Uterus (tissue), 4 donors: ENCODE results near the gene ZNF275. TPM values are rescaled to one million over a fixed set of nuclear protein-coding genes. Genes with fewer than 3 reads are reported as not detected.

Source experiments
- DNase-seq, 2 donors: peaks; one replicate each; pipeline ENCODE4 v3.0.0-alpha.2; 2019 to 2020
- H3K27ac ChIP-seq, 2 donors: fragments of 200-600 bp; sonication (generic); 1 replicate in 1 of 2; 2 replicates in 1 of 2; pipeline ENCODE4 v1.5.1; 2016 to 2018
- H3K27me3 ChIP-seq, 2 donors: fragments of 200-600 bp; sonication (generic); one replicate each; pipeline ENCODE4 v1.5.1; 2018 to 2019; ENCODE audit warnings: control low read depth in 1 of 2
- H3K36me3 ChIP-seq, 2 donors: fragments of 200-600 bp; sonication (generic); one replicate each; pipeline ENCODE4 v1.5.1; 2019; ENCODE audit warnings: control low read depth in 1 of 2
- H3K4me1 ChIP-seq, 2 donors: fragments of 200-600 bp; sonication (generic); one replicate each; pipeline ENCODE4 v1.5.1; 2018 to 2019; ENCODE audit warnings: control low read depth in 1 of 2
- H3K4me3 ChIP-seq, 2 donors: fragments of 200-600 bp; sonication (generic); 1 replicate in 1 of 2; 2 replicates in 1 of 2; pipeline ENCODE4 v1.5.1; 2018 to 2019; ENCODE audit warnings: mild to moderate bottlenecking in 1 of 2
- H3K9me3 ChIP-seq, 2 donors: fragments of 200-600 bp; sonication (generic); one replicate each; pipeline ENCODE4 v1.5.1; 2019; ENCODE audit warnings: control low read depth in 1 of 2
- CTCF ChIP-seq, 4 experiments: fragments of 200-600 bp in 2 of 4; fragments of 450-650 bp in 2 of 4; sonication (generic) in 2 of 4; IDR thresholded peaks; one replicate each; pipeline ENCODE4 v1.5.1; 2016 to 2019; ENCODE audit warnings: antibody characterized with exemption in 4 of 4, mild to moderate bottlenecking in 2 of 4, moderate library complexity in 1 of 4
- POLR2A ChIP-seq, 2 donors: fragments of 450-650 bp; IDR thresholded peaks; one replicate each; pipeline ENCODE4 v1.6.1; 2016; ENCODE audit warnings: antibody characterized with exemption in 2 of 2, mild to moderate bottlenecking in 1 of 2, moderate library complexity in 1 of 2
- intact Hi-C: fragments of 100-400 bp; cut with DNase I; formaldehyde crosslinking; loops from one replicate; pipeline ENCODE4 v1.15.1; 2023; ENCODE audit warnings: low total_unique reads
- total RNA-seq, 4 donors: library from RNA; depleted of rRNA in 3 of 4; stranded (reverse); fragments of >200 nt in 3 of 4; gene quantifications; one replicate each; pipeline versions ENCODE4 v1.1.0 to v1.2.4, GENCODE V29; 2014 to 2023
- donor health status: DM: yes; HTN: yes; CAD: no.

The ZNF275 gene
- total RNA-seq, 4 donors from 2014 or later: 4.9 to 18.3 (median 11.2) TPM

- intact Hi-C loops: no loop called here
- no peaks in the 10 kb centered on the region for H3K36me3 ChIP-seq
- H3K4me3 ChIP-seq: no peak overlapping the region
- no peak for TF ChIP-seq CTCF (IDR thresholded peaks at IDR 0.05)
- TF ChIP-seq POLR2A (IDR thresholded peaks at IDR 0.05): no peak
- no peak for DNase-seq
- no peaks in the 10 kb centered on the region for H3K4me1 ChIP-seq
- no peaks in the 10 kb centered on the region for H3K27me3 ChIP-seq
- no peak overlapping the region for H3K27ac ChIP-seq
- H3K9me3 ChIP-seq: no peaks in the 10 kb centered on the region
These were observed 32.2 kb upstream of the ZNF275 start for GRCh38 chrX:153301746-153302145.

DNA sequence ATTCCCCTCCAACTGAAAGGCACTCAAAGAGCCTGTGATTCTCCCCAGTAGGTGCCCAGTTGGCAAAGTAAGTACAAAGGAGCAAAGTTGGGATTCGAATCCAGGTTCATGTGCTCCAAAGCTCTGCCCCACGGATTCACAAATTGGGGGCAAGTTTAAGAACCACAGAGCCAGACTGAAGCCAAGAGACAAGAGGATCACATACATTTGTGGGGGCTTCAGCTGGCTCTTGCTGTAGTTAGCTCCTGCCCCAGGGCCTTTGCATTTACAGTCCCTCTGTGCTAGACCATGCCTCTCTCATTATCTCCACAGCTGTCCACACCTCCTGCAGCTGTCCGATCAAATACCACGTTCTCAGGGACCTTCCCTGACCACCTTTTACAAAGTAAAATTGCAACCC, 31.2 kb upstream of the ZNF275 start:
- Histone ChIP-seq H3K27me3 (no peaks in the 10 kb centered on the region), H3K36me3 (no peaks in the 10 kb centered on the region), H3K4me3 (no peak overlapping the region), H3K27ac (no peak overlapping the region), H3K4me1 (no peaks in the 10 kb centered on the region), H3K9me3 (no peaks in the 10 kb centered on the region)
- TF ChIP-seq CTCF (IDR thresholded peaks at IDR 0.05) (no peak), POLR2A (IDR thresholded peaks at IDR 0.05) (no peak)
- intact Hi-C loops: no loop called here
- DNase-seq: no peak

GRCh38 chrX:153303276-153304262, 30.4 kb upstream of the ZNF275 start:
- Histone ChIP-seq H3K27ac (no peak overlapping the region), H3K9me3 (no peaks in the 10 kb centered on the region), H3K36me3 (no peaks in the 10 kb centered on the region), H3K4me1 (no peaks in the 10 kb centered on the region), H3K27me3 (no peaks in the 10 kb centered on the region), H3K4me3 (no peak overlapping the region)
- intact Hi-C loops: no loop called here
- no peak for DNase-seq
- TF ChIP-seq CTCF (IDR thresholded peaks at IDR 0.05): no peak
- TF ChIP-seq POLR2A (IDR thresholded peaks at IDR 0.05): no peak

DNA sequence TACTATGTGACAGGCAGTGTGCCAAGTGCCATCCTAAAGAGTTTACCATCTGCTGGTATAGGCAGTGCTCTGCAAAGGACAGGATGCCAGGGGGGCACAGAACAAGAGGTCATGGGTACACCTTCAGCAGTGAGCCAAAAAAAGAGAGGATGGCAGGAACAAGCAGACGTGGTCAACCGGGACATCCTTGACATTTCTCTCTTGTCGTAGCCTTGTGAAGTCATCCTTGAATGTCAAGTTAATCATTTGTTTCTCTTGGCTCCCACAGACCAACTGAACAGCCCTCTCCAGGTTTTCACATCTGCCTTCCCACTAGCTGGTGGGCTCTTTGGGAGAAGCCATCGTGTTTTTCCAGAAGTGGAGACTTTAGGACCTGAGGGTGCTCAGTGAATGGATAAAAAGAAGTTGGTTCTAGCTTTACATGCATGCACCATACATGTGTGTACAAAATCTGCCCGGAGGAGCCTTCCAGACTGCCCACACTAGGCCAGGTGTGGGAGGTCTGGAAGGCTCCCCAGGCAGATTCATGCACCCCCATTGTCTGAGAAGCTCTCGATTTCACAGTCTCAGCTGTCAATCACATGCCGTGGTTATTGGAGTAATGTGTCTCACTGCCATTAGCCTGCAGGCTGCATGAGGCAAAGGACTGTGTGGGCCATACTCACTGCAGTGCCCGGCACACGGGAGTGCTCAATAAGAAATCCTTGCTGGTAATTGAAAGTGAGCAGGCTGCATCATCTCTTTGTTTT, 28.8 kb upstream of the ZNF275 start:
- Histone ChIP-seq H3K36me3 (no peaks in the 10 kb centered on the region), H3K4me1 (no peaks in the 10 kb centered on the region), H3K27ac (no peak overlapping the region), H3K27me3 (no peaks in the 10 kb centered on the region), H3K4me3 (no peak overlapping the region), H3K9me3 (no peaks in the 10 kb centered on the region)
- DNase-seq: no peak
- no peak for TF ChIP-seq POLR2A (IDR thresholded peaks at IDR 0.05)
- no peak for TF ChIP-seq CTCF (IDR thresholded peaks at IDR 0.05)
- intact Hi-C loops: no loop called here

DNA sequence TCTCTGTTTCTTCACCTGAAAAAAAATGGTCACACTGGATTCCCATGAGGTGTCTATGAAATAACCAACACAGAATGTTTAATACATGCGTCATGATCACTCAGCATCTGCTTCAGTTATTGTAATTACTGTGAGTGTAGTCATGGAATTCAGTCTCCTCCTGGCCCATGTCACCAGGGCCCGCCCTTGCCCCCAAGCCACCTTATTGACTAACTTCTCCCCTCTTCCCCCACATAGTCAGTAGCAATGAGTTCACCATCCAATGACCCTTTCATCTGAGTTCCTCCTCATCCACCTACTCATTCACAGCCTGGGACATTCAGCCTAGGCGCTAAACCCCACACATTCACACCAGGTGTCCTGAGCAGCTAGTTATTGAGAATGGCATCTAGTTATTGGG, 28.0 kb upstream of the ZNF275 start:
- no peak for DNase-seq
- Histone ChIP-seq H3K4me1 (no peaks in the 10 kb centered on the region), H3K27ac (no peak overlapping the region), H3K9me3 (no peaks in the 10 kb centered on the region), H3K4me3 (no peak overlapping the region), H3K27me3 (no peaks in the 10 kb centered on the region), H3K36me3 (no peaks in the 10 kb centered on the region)
- intact Hi-C loops: no loop called here
- TF ChIP-seq CTCF (IDR thresholded peaks at IDR 0.05) (no peak), POLR2A (IDR thresholded peaks at IDR 0.05) (no peak)
